Stimulated activated CD4-positive, alpha-beta T cell treated with anti-CD3 and anti-CD28 coated beads, Interleukin-12 subunit alpha, Interleukin-12 subunit beta, amount 100 ng/mL, for 24 hours (primary cell): ENCODE data around the gene SH2D5.

ENCODE experiments used
- DNase-seq, 2 experiments: peaks; one replicate each; pipeline ENCODE4 v3.0.0-alpha.2; 2020; ENCODE audit warnings: low read depth in 2 of 2

SH2D5 gene

DNA sequence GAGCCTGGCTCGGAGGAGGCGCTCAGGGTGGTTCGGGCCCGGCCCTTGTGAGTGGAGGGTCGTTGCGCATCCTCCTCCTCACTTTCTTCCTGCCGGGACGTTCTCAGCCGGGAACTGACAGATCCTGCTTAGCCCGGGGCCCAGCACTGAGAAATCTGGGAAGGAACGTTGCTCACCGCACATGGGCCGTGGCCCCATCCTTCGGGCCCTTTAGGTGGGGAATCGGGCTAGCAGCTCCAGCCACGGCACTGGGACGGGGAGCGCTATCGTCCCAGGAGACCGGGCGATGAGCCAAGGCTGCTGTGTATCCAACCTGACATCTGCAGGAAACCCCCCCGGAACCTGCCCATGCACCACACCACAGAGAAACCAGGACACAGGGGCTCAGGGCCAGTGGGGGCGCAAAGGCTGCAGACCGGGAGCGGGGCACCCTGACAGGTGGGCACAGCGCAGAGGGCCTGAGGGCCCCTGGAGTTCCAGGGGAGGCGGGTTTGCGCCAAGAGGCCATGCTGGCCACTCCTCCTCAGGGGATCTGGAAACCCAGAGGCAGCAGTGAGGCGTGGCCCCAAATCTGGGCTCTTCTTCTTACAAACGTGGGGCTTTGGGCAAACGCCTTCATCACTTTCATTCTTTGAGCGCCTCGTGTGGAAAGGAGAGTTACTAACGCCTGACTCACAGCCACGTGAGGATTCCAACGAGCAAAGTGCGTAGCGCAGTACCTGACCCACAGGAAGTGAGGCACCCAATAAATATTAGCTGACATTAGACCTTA, at the start of gene SH2D5:
TSS of gene SH2D5 (minus strand) at position 116 of the 772 bp plus-strand sequence. CDS start 4,659 bp downstream, outside the sequence.
- peak; percentile 59 to 66 for DNase-seq

DNA sequence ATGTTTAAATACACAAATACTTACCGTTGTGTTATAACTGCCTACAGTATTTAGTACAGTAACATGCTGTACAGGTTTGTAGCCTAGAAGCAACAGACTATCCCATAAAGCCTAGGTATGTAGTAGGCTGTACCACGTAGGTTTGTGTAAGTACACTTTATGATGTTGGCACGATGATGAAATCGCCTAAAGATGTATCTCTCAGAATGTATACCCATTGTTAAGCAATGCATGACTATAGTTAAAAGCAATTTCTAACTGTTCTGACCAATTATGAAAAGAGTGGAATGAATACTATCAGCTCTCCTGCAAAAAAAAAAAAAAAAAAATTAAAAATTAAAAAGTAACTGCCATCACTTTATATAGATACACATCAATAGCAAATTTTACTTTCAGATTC, 43.2 kb upstream of the SH2D5 start:
- DNase-seq, result no peak

DNA sequence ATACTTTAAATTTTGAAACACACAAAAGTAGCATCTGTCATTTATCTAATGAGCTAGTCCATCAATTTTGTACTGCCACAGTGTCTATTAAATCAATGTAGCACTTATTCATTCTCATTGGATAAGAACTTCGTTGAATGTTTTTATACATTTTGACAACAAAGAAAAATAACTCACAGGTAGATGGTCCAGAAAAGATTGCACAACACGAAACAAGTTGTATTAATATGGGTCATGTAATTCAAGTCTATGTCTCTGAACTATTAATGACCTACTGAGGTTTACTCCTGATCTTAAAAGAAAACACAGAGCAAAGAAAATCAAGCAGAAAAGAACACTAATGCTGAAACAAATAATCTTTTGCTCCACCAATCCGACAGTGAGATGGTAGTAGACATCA, 39.3 kb upstream of the SH2D5 start:
- DNase-seq, result no peak

DNA sequence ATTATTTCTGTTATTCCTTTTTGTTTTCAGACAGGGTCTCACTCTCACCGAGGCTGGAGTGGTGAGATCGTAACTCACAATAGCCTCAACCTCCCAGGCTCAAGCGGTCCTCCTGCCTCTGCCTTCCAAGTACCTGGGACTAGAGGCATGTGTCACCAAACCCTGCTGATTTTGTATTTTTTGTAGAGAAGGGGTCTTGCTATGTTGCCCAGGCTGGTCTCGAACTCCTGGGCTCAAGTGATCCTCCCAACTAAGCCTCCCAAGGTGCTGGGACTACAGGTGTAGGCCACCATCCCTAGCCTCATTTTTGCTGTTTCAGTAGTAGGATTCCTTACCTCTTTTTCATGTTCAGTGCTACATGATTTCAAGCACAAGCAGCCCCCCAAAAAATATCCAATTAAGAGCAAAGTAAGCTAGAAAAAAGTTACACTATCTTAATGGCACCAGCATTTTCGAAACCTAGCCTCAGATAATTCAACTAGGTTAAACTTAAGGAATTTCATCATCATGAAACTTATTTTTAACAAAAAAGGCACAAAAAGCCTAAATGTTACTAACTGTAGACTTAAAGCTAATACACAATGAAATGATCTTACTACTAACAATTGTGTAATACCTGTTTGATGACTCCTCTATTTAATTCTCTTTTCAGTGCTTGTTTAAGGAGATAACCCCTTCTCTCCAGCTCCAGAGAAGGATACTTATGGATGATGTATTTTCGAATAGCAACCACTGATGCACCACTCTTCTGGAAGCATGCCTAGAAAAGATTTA, 38.0 kb upstream of the SH2D5 start:
- DNase-seq, result no peak

DNA sequence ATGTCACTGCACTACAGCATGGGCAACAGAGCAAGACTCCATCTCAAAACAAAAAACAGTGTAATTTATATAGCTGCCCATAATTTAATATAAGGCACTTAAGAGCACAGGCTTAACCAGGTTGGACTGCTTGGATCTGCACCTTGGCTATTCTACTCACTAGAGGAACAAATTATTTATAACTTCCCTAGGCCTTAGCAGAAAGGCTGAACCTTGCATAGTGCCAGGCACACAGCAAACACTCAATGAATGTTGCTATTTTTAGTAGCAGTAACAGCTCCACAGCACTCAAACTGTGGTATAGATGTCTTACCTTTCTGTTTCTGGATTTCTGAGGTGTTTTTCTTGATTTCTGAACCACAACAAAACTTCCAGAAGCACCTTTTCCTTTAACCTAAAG, 34.8 kb upstream of the SH2D5 start:
- no peak for DNase-seq

DNA sequence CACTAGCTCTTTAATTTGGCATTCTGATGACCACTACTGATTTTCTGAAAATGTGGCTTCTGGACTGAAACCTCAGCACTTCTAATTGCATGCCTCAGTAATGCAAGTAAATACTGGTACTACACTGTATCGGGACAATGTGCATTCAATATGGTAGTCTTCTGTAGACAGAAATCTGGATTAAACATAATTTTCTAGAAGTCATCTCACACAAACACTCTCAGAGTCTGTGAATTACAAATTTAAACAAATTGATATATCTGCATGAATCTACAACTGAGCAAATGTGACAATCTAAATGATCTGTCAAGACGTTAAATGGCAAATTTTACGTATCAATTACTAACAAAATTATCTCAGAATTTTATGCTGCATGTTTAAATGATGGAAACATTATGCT, 30.9 kb upstream of the SH2D5 start:
- no peak for DNase-seq

DNA sequence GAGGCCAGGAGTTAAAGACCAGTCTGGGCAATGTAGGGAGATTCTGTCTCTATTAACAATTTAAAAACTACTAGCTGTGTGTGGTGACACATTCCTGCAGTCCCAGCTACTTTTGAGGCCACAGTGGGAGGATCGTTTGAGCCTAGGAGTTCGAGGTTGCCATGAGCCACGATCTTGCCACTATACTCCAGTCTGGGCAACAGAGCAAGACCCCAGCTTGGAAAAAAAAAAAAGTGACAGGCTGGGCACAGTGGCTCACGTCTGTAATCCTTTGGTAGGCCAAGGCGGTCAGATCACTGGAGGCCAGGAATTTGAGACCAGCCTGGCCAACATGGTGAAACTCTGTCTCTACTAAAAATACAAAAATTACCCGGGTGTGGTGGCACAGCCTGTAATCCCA, 27.8 kb upstream of the SH2D5 start:
- no peak for DNase-seq

DNA sequence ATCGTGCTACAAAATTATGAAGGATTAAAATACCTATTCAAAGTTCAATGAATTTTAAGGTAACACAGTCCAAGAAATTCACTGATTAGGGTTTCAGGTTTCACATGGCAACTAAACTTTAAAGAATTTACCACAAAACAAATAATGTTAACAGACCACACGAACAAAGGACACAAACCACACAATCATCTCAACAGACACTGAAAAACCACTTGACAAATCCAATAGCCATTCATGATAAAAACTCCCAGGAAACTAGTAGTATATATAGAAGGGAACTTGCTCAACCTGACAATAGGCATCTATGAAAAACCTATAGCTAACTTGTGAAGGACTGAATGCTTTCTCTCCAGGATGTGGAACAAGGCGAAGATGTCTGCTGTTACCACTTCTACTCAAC, 21.1 kb upstream of the SH2D5 start:
- no peak for DNase-seq

DNA sequence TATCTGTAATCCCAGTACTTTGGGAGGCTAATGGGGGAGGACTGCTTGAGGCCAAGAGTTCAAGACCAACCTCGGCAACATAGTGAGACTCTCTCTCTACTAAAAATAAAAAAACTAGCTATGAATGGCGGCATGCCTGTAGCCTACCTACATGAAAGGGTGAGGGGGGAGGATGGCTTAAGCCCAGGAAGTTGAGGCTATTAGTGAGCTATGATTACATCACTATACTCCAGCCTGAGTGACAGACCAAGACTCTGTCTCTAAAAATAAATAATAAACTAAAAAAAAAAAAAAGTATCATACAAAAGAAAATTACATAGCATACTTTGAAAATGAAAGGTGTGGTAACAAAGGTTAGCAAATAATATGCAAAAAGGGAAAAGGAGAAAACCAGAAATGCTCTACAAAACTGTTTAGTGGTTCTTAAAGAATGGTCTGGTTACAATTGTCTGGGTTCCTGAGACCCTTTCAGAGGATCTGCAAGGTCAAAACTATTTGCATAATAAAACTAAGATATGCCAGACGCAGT, 19.0 kb upstream of the SH2D5 start:
- DNase-seq, result no peak

DNA sequence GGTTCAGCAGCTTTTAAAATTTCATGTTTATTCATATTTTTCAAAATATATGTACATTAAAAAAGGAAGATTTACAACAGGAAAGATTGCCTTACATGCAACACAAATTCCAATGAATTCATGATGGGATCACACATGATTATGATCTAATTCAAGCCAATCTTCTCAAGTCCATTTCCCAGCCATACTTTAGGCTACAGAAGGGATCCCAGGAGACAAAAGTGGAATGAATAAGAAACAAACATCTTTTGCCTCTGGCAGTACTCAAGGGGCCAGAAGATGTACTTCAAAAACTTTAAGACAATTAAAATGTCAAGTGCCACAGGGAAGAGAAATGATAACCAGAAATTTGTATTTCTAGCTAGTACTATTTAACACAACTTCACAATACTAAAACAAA, 10.2 kb upstream of the SH2D5 start:
- no peak for DNase-seq

DNA sequence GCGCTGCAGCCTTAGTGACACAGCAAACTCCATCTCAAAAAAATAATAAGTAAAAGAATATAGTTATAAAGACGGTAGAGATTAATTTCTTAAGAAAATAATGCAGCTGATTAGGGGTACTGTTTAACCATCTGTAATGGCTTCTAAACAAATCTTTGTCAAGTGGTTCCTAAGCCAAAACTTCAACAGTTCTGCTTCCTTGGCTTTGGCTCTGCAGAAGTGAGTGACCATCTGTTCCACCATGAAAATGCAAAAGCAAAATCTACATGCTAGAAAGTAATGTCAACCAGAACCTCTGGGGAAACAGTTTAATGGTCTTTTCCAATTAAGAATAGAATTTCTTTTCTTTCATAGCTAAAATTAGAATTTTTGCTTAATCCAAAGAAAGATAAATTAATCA, 8.3 kb upstream of the SH2D5 start:
- DNase-seq, result no peak

DNA sequence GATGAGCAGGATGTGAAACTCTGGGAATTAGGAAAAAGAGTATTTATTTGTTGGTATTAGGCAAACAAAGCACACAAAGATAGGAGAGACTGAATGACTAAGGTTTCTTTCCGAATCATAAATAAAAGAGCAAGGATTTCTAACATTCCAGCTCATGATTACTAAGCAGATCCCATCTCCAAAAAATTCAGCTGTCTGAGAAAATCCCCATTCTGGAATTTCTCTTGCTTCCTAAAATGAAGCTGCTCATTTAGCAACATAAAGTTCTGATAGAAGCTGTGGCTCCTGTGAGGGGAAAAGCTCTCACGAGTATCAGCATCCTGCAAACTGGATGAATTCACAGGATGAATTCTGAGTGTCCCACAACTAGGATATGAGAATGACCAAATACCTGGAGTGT, 6.7 kb upstream of the SH2D5 start:
- no peak for DNase-seq

DNA sequence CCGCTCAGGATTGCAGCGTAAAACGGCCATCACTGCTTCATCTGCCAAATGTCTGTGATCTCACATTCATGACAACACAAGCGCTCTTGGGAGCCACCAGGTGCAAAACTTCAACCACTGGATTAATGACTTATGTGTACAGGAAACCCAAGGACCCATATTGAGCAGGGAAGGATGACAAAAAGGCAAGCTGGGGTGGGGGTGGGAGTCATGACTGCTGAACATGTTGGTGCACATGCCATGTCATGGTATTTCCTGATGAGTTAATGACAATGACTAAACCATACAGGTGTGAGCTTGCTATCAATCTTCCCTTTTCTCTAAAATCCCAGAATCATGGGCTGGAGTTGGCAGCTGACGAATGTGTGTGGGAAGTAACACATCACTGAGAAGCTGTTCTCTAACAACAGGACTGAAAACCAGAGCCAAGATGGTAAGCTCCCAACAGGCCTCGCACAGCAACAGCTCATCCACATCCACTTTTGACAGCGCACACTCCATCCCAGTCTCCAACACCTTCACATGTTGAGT, 3.1 kb upstream of the SH2D5 start:
- no peak for DNase-seq

DNA sequence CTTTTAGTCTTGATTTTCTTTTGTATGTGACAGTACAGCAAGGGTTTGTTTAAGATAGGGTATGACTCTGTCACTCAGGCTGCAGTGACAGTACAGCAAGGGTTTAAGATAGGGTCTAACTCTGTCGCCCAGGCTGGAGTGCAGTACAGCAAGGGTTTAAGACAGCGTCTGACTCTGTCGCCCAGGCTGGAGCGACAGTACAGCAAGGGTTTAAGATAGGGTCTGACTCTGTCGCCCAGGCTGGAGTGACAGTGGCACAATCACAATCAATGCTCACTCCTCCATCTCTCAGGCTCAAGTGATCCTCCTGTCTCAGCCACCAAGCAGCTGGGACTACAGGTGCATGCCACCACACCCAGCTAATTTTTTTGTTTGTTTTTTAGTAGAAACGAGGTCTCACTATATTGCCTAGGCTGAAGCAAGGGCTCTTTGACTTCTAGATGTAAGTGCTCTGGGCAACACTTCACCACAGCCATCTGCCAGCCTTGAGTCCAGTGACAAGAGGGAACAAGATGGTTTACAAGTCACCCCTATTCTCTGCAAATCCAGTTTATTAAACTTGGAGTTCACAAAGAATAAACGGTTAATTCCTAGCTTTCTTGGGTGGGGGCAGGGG, 965 bp upstream of the SH2D5 start:
- no peak for DNase-seq

DNA sequence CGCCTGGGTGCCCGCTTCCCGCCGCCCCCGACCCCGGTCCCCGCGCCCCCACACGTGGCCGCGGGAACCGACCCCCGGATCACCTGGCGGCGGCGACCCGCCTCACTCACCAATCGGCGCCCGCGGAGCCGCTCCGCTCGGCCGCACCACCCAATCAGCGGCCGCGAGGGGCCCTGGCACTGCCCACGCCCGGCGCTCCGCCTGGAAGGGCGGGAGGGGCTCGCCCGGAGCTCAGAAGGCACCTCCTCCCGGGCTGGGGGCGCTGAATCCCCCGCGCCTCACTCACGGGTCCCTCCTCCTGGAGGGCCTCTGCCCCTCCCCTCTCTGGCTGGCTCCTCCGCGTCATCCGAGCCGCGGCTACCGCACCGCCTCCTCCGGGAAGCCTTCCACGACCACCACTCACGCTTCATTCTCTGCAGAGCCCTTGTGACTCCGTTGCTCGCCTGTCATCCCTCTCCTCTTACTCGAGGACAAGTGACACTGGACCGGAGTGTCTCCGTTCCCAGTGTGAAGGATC, 374 bp downstream of the SH2D5 start:
- peak; percentile 28 to 43 for DNase-seq

DNA sequence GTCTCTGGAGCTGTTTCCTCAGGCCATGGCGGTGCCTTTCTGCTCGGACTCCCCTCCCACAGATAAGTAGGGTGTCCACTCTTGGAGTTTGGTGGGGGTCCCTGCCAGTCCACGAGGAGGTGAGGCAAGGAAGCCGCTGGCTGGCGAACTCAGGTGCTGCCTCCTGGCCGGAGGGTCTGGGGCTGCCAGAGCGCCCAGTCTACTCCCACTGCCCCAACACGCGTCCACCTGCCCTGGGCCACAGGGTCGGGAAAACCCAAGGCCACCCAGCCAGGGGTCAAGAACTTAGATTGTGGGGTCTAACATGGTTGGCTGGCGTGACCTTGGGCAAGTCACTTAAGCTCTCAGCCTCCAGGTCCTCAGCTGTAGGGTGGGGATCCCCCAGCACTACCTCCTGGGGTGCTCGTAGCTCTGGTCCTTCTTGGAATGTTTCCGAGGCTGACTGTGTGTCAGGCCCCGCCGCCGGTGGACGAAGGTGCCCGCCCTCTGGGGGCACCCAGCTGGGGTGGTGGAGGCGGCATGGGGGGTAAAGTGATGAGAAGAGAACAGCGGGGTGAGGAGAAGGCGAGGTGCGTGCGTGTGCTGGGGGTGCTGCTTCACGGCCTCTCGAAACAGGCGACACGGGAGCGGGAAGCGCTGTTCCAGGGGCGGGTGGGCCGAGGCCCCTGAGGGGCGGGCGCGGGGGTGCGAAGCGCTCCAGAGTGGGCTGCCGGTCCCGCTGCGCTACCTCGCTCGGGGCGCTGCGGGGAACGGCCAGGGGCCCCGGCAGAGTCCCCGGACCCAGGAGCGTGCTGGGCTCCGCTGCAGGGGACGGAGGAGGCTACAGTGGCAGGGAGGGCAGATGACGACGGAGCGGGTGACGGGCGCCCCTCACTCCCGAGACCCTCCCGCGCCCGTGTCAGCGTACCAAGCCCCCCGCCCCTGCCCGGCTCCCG, 1.2 kb downstream of the SH2D5 start:
- no peak for DNase-seq

DNA sequence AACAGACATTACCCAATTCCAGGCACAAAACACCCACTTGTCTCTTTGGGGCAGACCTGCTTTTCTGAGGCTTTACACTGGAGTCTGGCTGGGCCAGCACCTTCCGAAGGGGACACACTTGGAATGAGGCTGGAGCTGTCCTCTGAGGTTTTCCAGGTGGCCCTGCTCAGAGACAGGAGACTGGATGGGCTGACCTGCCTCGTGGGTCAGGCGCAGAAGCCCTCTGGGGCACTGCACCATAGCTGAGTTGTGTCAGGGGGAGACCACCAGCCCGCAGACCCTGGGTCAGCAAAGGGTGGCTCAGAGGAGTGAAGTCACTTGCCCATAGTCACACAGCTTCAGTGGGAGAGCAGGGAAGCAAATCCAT, 1.8 kb downstream of the SH2D5 start:
- no peak for DNase-seq

DNA sequence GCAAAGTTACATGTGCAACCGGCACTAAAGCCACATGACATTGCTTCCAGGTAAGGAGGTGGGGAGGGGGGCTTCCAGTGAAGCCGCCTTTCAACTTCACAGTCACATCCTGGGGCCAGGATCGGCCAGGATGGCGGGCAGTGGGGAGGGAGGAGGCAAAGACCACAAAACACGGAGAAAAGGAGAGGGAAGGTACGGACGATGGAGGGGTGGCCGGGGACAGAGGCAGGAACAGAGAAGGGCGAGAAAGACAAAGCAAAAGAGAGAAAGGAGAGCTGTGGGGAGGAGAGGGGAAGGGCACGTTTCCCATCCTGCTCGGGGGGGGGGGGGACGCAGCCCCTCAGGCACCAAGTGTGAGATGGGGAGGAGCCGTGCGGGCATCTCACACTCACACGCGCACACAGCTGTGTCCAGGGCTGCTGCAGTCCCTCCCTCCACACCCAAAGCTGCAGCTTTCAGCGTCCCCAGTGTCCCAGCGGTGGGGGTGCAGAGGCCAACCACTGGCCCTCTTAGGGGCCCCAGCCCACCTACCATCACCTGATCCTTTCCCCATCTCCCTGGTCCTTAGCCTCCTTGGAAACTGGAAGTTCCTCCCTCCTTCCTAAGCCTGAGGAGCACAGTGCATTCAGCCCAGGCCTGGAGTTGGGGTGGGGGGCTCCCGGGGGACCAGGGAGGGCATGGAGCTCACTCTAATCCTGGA, 2.4 kb downstream of the SH2D5 start:
- DNase-seq, result no peak

DNA sequence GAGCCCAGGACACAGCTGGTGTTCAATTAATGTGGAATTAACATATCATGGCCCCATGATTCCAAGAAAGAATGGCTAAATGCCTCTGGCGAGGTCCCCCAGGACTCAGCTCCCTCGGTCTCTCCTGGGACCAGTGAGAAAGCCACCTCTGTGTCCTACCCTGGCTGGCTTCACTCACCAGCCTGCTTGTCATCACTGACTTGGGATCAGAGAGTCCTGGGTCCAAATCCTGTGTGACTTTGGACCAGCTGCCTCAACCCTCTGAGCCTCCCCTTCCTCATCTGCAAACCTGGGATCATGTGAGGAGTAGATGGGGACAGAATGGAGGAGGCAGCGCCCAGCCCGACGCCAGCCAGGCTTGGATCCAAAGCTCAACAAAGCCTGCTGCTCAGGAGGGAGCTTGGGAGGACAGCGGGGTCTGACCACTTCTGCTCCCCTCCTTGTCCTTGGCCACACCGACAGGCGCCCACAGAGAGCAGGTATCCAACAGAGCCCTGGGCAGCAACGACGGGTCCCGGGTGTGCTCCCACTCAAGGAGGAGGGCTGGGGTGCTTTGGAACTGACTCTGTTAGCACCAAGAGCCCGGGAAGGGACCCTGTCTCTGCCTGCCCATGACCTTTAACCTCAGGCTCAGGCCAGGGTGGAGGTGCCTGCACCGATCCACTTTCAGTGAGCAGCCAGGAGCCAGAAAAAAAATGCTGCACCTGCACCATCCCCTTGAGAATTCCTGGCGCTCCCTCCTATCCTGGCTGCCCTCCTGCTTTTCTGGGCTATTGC, 3.2 kb downstream of the SH2D5 start:
- no peak for DNase-seq
